ENCODE data around the gene ZNF784.
"Not testable (repeated sequence)": the region's sequence is repeated elsewhere in the genome, so short reads cannot be mapped to it uniquely, and the experiment has no call there.

Gene ZNF784

DNA sequence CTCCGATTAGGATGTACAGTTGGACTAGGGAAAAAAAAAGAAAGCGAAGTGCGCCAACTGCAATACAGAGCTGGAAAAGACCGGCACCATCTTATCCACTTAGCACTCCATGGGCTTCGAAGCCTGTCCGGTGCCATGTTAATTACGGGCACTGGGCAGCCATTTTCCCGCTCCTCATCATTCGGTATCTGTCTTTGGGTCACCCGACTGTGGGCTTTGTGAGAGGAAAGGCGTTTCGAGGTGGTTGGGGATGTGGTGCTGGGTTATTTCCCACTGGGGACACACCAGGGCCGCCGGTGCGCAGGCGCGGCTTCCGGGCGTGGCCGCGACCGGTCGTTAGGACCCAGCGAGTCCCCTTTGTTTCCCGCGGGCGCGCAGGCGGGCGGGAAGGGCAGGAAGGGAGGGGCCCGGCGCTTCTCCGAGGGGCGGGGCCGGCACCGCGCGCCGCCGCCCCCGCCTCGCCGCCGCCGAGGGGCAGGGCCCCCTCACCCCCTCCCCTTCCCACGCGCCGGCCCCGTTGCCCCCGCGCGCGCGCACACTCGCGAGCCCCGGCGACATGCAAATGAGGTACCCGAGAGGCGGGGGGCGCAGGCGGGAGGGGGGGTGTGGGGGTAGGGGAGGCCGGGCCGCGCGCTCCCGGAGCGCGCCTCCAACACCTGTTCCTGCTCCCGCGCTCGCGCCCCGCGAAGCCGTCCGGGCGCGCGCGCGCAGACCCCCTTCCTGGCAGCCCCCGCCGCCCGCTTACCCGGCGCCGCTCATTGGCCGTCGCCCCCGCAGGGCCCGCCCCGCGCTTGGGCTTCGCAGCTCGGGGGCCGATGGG, 24.3 kb downstream of the ZNF784 start, which contains the start of gene ZNF524:
TSS of gene ZNF524 (plus strand) at position 447 of the 820 bp plus-strand sequence. CDS start 1,825 bp downstream, outside the sequence.
- FAIRE-seq: no peak

DNA sequence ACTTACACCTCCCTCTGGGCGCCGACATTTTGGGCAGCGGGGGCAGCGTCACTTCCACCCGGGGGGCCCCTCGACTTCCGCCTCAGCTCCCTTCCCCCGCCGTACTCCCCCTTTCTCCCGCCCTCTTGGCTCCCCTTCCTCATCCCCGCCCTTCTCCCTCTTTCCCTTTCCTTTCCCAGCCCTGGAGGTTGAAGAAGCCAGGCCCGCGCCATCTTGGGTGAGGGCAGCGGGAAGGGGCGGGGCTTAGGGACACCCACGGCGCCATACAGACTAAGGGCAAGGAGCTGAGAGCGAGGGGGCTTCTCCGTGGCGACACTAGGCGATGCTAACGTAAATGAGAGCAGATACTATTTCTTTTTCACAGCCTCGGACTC, 24.9 kb downstream of the ZNF784 start, which contains the start of gene FIZ1:
TSS of gene FIZ1 (minus strand) at position 50 of the 374 bp plus-strand sequence. CDS start 1,652 bp downstream, outside the sequence.
- FAIRE-seq: peak; percentile 80

DNA sequence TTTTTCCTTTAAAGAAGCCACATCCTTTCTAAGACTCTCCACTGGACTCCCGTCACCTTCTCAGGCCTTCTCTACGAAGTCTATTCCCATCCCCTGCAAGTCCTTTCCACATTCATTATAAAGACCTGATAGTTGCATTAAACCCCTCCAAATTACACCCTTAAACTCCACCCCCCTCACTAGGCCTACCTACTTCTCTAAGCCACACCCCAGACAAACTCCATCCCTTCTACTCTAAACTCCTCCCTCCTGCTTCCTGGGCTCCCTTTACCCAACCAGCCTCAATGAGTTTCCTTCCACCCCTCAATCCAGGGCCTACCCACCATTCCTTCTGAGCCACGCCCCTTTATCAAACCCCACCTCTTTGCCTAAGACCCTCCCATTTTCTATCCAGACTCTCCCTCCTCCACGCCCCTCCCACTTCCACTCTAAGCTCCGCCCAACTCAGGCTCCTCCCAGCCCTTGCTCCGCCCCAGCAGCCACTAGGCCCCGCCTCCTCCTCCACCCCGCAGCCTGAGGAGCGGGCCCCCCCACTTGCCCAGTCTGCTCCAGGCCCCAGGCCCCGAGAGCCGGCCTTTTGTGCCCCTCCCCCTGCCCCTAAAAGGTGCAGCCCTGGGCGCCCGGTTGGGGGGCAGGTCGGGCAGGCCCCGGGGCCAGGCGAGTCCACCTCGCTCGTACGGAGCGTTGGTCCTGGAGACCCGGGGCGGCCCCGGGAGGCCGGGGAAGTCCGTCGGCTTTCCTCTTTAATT, 25.5 kb downstream of the ZNF784 start:
- FAIRE-seq: peak; percentile 71

DNA sequence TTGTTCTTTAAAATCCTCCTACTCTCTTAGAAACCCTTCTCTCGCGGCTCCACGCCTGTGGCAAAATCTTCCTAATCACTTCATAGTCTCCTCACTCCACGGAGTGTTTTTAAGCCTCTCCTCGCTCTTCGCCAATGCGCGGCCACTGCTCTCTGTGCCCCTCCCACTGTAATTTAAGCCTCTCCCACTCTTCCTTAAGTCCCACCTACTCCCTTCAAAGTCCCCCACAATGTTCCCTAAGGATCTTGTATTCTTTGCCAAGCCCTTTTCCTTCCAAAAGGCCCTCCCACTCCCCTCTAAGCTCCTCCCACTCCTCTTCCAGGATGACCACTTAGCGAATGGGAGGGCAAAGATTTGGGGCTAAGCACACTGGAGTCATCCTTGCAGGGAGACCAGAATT, 26.3 kb downstream of the ZNF784 start:
- FAIRE-seq: no peak

DNA sequence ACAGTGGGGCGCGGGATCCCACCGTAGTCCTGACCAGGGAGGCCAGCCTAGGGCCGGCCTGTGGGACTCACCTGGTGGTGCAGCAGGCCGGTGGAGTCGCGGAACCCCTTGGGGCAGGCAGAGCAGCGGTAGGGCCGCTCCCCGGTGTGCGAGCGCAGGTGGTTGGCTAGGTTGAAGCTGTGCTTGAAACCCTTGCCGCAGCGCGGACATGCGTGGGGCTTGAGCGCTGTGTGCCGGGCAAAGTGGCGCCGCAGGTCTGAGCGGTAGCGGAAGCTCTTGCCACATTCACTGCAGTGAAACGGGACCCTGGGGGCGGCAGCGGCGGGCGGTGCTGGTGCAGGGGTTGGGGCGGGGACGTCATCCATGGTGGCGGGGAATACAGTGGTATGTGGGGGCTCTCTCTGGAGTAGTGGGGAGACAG, 26.9 kb downstream of the ZNF784 start:
- FAIRE-seq: no peak

DNA sequence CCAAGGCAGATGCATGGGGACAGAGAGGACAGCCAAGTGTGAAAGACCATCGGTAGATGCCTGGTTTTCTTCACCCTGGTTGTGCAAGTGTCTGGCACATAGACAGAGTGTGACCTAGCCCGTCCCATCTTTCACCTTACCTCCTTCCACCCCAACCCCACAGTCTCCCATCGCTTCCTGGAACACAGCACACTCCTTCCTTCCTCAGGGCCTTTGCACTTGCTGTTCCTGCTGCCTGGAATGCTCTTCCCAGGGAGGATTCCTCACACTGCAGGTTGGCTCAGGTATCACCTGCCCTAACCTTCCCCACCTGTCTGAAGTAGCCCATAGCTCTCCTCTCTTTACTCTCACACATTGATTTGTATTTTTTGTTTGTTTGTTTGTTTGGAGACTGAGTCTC, 28.1 kb downstream of the ZNF784 start:
- no peak for FAIRE-seq

DNA sequence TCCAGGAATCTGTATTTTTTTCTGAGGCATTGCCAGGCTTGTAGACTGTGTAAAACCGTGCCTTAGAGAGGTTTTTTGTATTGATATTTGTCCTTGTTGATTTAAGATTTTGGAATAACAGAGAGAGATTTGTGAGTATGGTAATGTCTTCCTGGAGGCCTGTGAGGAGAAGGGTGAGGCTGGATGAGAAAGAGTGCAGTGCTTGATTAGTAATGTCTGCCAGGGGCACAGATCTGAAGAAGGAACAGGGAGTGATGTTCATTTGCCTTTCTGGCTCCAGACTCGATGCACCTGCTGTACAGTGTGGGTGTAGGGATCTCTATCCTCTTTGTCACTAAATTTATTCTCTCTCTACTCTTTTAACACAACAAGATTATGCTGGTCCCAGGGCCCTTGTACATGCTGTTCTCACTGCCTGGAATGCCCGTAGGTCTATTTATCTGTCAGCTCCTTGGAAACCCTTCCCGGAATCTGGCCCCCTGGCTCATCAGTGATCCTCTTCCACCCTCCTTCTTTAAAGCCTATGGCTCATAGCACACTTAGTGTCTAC, 29.3 kb downstream of the ZNF784 start:
- FAIRE-seq: no peak

DNA sequence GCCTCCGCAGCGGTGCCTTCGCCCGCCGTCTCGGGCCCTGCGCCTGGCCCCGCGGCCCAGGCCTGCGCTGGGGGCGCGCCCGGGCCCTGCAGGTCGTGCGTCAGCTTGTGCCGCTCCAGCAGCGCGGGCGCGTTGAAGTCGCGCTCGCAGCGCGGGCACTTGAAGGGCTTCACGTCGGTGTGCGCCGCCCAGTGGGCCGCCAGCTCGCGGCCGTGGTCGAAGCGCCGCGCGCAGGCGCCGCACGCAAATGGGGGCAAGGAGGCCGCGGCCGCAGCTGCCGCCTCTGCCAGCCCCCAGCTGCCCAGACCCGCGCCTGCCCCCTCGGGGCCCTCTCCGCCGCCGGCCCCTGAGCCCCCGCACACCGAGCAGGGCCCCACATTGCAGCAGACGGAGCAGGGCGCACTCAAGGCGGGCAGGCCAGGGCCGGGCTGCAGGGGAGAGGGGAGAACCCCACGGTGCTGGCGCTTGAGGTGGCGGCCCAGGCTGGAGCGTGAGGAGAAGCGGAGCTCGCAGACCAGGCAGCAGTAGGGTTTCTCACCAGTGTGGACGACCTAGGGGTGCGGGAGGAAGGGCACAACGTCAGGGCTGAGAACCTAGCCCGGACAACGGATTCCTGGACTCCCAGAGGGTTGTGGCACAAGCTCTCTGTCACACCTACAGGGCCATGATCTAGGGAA, 31.1 kb downstream of the ZNF784 start:
- no peak for FAIRE-seq

DNA sequence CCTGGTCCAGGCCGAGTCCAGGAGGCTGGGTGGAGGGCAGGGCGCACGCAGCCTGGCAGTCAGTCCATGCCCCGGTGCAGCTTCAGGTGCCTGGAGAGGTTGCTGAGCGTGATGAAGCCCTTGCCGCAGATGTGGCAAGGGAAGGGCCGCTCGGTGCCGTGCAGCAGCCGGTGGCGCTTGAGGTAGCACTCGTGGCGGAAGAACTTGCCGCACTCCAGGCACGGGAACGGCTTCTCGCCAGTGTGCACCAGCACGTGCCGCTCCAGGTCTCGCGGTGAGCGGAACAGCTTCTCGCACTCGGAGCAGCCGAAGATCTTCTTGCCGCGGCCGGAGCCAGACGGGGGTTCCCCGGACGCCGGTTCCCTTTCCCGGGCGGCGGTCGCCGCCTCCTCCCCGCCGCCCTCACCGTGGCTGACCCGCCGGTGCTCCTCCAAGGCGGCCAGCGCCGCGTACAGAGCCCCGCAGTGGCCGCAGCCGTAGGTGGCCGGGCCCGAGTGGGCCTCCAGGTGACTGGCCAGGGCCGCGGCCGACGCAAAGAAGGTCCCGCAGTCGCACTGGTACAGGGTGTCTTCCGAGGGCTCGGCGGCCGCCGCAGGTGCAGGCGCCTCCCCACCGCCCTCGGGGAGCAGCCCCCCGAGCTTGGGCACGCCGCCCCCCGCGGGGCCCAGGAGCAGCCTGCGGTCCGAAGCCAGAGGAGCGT, 31.8 kb downstream of the ZNF784 start:
- no peak for FAIRE-seq

DNA sequence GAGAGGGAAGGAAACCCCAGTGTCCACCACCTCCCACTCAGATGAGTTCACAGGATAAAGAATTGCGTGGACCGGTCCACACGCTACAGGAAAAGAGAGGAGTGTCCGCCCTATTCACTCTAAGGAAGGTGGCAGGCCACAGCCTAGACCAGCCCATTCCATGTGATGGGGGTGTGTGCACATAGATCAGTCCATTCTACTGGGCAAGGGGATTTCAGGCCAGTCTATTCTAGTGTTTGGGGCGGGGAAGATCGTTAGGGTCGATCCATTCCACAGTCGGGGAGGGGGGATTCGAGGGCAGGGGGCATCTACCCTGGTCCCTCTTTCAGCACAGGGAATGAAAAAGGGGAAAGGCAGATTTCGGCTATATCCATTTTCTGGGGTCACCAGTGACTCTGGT, 32.8 kb downstream of the ZNF784 start:
- FAIRE-seq: no peak

DNA sequence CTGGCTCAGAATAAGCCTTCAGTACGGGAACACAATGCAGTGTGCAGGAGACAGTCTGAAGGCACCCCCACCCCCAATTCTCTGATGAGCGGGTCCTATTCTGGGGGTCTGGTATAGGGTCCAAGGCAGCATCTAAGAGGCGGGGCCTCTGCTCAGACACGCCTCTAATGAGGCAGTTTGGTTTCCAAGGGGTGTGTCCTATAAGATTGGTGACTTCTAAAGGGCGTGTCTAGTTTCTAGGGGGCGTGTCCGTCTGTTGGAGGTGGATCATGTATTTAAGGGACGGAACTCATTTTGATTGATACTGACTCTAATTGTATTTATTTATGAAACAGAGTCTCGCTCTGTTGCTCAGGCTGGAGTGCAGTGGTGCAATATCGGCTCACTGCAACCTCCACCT, 33.7 kb downstream of the ZNF784 start:
- no peak for FAIRE-seq

DNA sequence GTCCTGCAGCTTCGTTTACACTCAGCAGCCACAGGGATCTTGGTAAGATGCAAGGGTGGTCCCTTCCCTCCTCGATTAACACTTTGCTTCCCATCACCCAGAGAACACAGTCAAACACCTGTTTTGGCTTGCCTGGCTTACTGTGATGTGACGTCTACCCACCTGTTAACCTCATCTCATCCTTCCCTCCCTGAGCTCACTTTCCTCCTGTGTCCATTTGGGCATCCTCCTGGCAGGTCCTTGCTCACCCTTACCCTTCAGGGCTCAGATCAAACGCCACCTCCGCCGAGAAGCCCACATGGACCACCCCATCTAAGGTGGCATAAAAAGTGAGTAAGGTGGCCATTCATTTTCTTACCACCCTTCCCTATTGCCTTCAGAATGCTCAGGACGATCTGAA, 34.3 kb downstream of the ZNF784 start:
- FAIRE-seq: no peak

DNA sequence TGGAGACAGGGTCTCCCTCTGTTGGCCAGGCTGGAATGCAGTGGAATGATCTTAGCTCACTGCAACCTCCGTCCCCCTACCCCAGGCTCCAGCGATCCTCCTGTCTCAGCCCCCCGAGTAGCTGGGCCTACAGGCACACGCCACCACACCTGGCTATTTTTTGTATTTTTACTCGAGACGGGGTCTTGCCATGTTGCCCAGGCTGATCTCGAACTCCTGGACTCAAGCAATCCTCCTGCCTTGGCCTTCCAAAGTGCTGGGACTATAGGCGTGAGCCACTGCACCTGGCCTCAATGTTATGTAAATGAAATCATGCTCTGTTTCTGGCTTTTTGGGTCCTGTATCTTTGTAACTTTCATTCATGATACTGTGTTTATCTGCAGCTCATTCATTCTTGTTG, 35.6 kb downstream of the ZNF784 start:
- no peak for FAIRE-seq

DNA sequence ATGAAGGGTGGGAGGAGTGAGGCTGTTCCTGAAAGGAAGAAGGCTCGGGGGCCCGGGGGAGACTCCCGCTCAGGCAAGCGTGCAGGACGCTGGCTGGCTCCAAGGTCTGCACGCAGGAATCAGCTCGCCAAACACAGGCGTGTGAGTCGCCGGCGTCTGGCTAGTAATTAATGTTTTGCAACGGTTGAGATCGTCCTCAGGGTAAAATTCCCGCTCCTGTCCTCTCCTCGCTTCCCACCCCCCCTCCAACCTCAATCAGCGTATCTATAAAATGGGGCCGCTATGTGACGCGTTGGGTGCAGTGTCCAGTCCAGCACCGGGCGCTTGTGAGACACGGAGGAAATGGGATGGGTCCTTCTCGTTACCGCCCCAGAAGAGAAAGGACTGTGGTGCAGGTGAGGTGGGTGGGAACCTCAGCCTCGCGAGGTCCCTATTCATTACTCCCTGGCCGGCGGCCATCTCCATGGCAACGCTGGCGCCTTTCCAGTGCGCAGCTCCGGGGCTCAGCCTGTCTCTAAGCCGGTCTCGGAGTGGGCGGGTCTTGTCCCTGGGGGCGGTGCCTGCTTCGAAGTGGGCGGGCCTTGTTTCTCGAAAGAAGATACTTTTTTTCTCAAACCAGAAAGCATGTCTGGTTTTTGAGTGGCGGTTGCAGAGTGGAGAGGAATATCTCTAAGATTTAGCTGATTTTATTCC, 37.2 kb downstream of the ZNF784 start:
- peak; percentile 87 for FAIRE-seq

DNA sequence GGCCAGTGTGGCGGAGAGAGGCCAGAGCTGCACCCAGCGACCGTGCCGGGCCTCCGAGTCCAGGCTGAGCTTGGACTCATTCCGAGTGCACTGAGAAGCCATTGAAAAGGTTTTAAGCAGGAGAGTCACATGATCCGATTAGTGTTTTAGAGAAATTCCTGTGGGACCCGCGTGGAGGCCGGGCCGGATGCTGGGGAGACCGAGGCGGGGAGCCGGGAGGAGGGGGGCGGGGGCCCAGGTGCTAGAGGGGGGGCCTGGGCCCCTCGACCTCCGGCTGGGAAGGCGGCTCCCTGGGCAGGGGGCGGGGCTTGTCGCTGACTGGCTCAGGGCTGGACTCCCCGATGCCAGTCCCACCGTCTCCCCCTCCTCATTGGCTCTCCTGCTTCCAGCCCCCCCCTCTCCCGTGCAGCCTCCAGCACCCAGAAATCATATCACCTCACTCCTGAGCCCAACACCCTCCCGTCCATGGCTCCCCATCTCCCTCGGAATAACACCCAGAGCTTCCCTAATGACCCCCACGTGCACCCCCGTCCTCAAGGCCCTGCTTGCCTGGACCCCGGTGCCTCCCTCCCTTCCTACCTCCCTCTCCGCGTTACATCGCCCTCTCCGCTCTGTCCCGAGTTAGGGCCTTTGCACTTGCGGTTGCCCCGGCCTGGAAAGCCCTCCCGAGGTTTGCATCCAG, 38.6 kb downstream of the ZNF784 start:
- FAIRE-seq: no peak

DNA sequence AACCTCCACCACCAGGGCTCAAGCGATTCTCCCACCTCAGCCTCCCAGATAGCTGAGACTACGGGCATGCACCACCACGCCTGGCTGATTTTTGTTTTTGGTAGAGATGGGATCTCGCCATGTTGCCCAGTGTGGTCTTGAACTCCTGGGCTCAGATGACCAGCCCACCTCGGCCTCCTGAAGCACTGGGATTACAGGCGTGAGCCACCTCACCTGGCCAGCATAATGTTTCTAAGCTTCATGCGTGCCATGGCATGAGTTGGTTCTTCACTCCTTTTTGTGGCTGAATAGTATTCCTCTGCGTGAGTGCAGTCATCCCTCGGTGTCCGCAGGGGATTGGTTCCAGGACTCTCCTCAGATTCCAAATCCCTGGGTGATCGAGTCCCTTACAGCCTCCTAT, 39.5 kb downstream of the ZNF784 start:
- FAIRE-seq: no peak

DNA sequence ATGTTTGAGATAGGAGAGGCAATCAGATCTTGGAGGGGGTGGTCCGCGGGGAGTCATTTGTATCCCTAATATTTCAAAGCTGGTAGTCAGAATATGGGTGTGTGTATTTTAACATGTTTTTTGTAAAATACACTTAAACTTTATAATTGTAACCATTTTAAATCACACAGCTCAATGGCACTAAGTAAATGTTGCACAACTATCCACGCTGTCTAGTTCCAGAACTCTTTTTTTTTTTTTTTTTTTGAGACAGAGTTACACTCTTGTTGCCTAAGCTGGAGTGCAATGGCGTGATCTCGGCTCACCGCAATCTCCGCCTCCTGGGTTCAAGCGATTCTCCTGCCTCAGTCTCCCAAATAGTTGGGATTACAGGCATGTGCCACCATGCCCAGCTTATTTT, 40.5 kb downstream of the ZNF784 start:
- FAIRE-seq: not testable (repeated sequence)

DNA sequence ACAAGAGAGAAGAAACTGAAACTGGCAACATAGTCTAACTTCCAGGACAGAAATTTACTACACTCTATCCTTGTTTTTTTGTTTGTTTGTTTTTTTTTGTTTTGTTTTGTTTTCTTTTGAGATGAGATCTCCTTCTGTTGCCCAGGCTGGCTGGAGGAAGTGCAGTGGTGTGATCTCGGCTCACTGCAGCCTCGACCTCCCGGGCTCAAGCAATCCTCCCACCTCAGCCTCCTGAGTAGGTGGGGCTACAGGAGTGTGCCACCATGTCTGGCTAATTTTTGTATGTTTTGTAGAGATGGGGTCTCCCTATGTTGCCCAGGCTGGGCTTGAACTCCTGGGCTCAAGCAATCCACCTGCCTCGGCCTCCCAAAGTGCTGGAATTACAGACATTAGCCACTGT, 42.1 kb downstream of the ZNF784 start:
- FAIRE-seq: not testable (repeated sequence)

DNA sequence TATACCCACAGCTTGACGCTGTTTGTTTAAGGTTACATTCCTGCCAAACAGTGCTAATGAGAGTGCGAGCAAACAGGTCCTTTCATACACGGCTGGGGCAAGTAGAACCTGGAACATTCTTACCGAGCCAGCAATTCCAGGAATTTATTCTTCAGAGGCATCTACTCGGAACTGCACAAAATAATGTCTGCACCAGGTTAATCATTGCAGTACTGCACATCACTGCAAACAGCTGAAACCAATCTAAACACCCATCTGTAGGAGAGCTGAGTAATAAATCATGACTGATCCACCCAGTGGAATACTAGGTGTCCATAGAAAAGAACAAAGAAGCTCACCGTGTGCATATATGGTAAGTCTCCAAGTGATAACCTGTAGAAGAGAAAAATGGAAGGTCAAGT, 42.5 kb downstream of the ZNF784 start:
- no peak for FAIRE-seq

DNA sequence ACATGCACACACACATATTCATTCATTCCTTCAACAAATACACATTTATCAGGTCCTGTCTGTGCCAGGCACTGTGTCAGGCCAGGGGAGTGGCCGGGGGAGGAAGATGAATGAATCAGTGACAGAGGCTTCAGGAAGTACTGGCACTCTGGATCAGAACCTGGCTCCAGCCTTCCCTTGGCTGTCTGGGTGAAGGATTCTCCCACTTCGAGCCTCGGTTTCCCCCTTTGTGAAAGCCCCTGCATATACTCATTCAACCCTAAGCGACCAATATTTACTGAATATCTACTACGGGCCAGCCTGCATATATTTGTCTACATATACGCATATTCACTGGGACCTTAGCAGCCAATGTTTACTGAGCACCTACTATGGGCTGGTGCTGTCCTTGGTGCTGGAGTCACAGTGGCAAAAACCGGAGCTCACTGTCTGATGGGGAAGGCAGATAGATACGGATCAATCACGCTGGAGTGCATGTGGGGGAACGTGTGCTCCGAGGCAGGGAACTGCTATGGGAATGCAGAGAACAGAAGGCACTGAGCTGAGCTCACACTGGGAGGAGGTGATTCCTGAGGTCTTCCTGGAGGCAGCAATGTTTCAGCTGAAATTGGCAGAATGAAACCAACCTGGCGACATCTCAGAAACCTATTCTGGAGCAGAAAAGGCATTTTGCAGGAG, 43.1 kb downstream of the ZNF784 start:
- FAIRE-seq: no peak
